ENCODE data around the gene ARHGEF10L. TPM values are rescaled to one million over a fixed set of nuclear protein-coding genes. Genes with fewer than 3 reads are reported as not detected.
A peak's percentile ranks its signal among the peaks of the same experiment; 100 is the strongest.

Gene ARHGEF10L
- total and polyA plus RNA-seq, 5 experiments from 2014 or later = 0.27 to 0.34 TPM; not detected in 3

DNA sequence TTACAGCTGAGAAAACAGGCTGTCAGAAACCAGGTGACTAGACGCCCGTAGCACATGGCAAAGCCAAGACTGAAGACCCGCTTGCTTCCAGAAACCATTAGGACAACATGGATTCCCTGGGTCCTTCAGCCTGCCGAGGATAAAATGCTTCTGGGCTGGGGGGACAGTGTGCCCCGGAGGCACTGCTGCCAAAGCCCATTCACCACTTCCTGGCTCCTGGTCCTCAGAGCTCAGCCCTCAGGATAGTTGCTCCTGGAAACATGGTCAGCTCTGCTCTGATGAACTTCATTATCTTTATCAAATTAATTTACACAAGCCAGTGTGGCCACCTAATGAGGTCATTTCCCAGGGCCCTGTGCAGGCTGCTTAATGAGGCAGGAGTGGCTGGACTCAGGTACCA, 174.5 kb downstream of the ARHGEF10L start:
- ATAC-seq (no peak), DNase-seq (no peak)
- Mint-ChIP-seq H3K27me3 (peaks cover 2 to 28% (median 14%) of the 10 kb centered on the region in 5 donors), H3K36me3 (no peaks in the 10 kb centered on the region), H3K4me3 (no peak overlapping the region), H3K27ac (no peak overlapping the region), H3K9me3 (peaks cover 0 to 17% (median 0%) of the 10 kb centered on the region in 9 donors), H3K4me1 (no peaks in the 10 kb centered on the region)
- POLR2A ChIA-PET = no interaction called here

DNA sequence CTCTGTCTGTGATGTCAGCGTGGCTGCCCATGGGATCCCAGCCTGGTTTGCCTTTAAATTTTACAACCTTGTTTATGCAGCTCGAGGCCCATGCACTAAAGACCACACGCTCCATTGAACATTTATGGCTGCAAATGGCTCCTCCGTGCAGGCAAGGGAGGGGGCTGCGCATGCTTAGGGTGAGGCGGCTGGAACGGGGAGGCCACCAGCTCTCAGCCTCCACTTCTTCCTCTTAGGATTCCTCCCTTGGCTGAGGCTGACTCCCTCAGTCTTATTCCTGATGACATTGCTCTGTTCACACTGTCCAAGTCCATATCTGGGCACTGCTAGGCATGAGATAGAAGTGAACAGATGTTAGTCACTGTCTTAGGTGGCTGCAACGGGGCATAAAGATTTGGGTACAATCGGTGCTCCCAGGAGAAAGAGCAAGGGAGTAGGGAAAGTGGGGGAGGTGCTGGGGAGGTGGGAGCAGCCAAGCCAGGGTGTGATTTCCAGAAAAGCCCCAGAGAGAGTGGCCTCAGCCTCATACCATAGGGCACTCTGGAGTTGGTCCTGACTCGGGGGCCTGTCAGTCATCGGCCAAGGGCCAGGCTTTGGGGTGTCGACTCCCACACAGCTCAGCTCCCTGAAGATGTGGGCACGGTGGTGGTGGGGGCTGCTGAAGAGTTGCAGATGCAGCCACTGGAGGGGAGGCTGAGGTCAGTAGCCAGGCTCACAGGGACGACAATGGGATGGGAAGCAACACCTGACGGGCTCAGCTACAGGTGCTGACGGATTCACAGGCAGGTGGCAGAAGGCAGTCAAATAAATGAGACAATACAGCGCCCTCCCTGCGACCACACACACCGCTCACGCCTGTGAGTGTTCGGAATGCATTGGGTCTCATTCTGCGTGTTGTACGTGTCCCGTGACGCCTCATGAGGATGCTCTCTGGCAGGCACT, 178.4 kb downstream of the ARHGEF10L start:
- no peak for ATAC-seq
- Mint-ChIP-seq H3K27ac (no peak overlapping the region), H3K36me3 (no peaks in the 10 kb centered on the region), H3K27me3 (peaks cover 2 to 26% (median 12%) of the 10 kb centered on the region in 5 donors), H3K9me3 (no peaks in the 10 kb centered on the region), H3K4me3 (no peak overlapping the region), H3K4me1 (peaks cover 0 to 2% (median 0%) of the 10 kb centered on the region in 4 donors)
- POLR2A ChIA-PET = no interaction called here
- DNase-seq = no peak

DNA sequence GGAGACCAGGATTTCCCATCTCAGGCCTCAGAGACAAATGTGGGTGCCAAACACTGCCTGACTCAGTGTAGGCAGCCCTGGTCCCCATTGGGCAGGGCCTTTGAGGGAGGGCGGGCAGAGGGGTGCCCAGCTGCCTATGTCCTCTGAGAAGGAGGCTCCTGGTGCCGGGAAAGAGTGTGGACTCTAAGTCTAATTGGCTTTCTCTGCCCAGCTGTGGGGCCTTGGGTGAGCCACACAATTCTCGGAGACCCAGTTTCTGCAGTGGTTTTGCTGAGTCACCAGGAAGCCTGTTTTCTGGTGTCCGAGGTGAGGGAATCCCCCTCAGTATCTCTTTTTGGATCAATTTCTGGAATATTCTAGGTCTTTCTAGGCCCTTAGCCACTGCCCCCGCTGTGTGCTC, 180.4 kb downstream of the ARHGEF10L start:
- ATAC-seq (no peak), DNase-seq (no peak)
- H3K4me3 Mint-ChIP-seq = no peak overlapping the region
- H3K9me3 Mint-ChIP-seq = no peaks in the 10 kb centered on the region
- POLR2A ChIA-PET = no interaction called here
- H3K27ac Mint-ChIP-seq = no peak overlapping the region
- H3K36me3 Mint-ChIP-seq = no peaks in the 10 kb centered on the region
- peaks cover 2 to 26% (median 12%) of the 10 kb centered on the region in 5 donors for H3K27me3 Mint-ChIP-seq
- H3K4me1 Mint-ChIP-seq = peaks cover 0 to 2% (median 0%) of the 10 kb centered on the region in 4 donors

DNA sequence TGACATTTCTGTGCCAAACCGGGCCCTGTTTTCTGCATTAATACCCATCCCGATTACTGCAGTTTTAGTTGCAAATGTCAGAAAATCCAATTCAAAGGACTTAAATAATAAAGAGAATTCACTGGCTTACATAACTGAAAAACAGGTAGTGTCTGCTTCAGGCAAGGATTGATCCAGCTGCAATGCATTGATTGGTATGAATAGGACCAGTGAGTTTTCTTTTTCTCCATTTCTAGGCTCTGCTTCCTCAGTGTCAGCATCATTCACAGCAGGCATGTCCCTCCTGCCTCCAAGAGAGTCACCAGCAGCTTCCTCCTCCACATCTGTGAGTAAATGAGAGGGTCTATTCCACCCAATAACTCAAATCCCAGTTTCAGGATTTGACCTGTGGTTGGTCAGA, 181.9 kb downstream of the ARHGEF10L start:
- H3K27me3 Mint-ChIP-seq = peaks cover 2 to 26% (median 5%) of the 10 kb centered on the region in 5 donors
- no peaks in the 10 kb centered on the region for H3K9me3 Mint-ChIP-seq
- POLR2A ChIA-PET = no interaction called here
- no peak overlapping the region for H3K4me3 Mint-ChIP-seq
- H3K4me1 Mint-ChIP-seq = peaks cover 0 to 2% (median 0%) of the 10 kb centered on the region in 4 donors
- no peak for ATAC-seq
- H3K36me3 Mint-ChIP-seq = no peaks in the 10 kb centered on the region
- DNase-seq = no peak
- no peak overlapping the region for H3K27ac Mint-ChIP-seq

DNA sequence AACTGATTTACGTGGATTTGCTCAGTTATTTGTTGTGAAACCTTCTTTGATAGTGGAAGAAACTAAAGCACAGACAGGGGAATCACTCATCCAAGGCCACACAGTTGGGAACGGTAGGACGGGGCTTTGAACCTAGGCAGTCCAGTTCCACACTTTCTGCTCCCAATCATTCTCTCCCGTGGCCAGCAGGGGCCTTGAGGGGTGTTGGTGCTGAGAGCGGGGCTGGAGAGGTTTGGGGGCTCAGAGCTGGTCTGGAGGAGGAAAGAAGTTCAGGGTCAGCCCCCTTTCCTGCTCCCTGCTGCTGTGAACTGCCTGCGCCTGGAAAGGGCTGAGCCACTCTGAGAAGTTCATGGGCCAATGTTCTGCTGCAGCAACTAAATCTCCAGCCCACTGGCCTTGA, 184.2 kb downstream of the ARHGEF10L start:
- peak overlapping the region in 1 of 10 donors; percentile 59 for H3K27ac Mint-ChIP-seq
- POLR2A ChIA-PET = no interaction called here
- no peak overlapping the region for H3K4me3 Mint-ChIP-seq

DNA sequence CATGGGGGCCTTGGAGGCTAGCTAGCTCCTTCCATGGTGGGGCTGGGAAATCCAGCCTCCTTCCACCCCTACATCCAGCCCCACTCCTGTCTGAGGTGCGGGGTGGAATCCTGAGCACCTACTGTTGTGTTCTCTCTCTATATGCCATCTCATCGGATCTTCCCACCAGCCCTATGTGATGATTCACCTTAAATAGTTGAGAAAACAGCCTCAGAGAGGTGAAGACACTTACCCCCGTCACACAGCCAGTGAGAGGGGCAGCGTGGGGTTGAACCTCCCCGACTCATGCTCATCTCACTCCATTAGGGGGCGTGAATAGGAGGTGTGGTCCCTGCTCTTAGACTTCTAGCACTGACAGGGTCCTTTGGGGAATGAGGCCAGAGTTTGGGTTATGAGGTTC, 184.7 kb downstream of the ARHGEF10L start:
- H3K4me3 Mint-ChIP-seq = no peak overlapping the region
- ATAC-seq (no peak), DNase-seq (no peak)
- no peaks in the 10 kb centered on the region for H3K36me3 Mint-ChIP-seq
- H3K27me3 Mint-ChIP-seq = peaks cover 0 to 13% (median 2%) of the 10 kb centered on the region in 5 donors
- peak overlapping the region in 1 of 10 donors; percentile 35 for H3K27ac Mint-ChIP-seq
- peaks cover 0 to 1% (median 0%) of the 10 kb centered on the region in 4 donors for H3K4me1 Mint-ChIP-seq
- H3K9me3 Mint-ChIP-seq = peaks cover 0 to 9% (median 0%) of the 10 kb centered on the region in 9 donors
- POLR2A ChIA-PET = no interaction called here

More for the DNA sequence above, 184.2 kb downstream of the ARHGEF10L start:
- Mint-ChIP-seq H3K4me1 (peaks cover 0 to 2% (median 0%) of the 10 kb centered on the region in 4 donors), H3K9me3 (peaks cover 0 to 6% (median 0%) of the 10 kb centered on the region in 9 donors), H3K27me3 (peaks cover 0 to 10% (median 3%) of the 10 kb centered on the region in 5 donors), H3K36me3 (no peaks in the 10 kb centered on the region)
- no peak for DNase-seq
- no peak for ATAC-seq

DNA sequence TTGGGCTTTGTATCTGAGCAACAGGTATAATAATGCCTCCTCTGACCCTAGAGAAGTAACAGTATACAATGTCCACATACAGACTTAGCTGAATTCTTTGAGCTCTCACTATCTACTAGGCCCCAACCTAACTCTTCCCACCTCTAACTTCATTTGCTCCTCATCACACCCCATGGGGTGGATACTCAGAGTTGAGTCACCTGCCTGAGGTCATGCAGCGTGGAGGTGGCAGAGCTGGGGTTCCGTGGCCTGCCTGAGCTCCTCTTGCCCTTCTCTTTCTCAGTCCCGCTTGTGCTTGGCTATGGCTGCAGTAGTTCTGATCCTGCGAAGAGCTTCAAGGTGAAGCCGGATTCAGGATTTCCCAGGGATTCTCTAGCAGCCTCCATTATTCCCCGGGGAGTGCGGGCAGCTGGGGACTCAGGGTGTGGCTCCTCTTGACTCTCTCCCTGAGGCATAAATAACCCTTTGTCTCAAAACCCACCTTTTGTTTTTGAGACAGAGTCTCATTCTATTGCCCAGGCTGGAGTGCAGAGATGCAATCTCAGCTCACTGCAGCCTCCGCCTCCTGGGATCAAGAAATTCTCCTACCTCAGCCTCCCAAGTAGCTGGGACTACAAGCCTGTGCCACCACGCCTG, 185.7 kb downstream of the ARHGEF10L start:
- Mint-ChIP-seq H3K36me3 (no peaks in the 10 kb centered on the region), H3K27ac (no peak overlapping the region), H3K9me3 (peaks cover 0 to 9% (median 0%) of the 10 kb centered on the region in 9 donors), H3K4me3 (no peak overlapping the region), H3K4me1 (no peaks in the 10 kb centered on the region), H3K27me3 (peaks cover 0 to 13% (median 2%) of the 10 kb centered on the region in 5 donors)
- POLR2A ChIA-PET = no interaction called here
- DNase-seq = no peak
- ATAC-seq = no peak

DNA sequence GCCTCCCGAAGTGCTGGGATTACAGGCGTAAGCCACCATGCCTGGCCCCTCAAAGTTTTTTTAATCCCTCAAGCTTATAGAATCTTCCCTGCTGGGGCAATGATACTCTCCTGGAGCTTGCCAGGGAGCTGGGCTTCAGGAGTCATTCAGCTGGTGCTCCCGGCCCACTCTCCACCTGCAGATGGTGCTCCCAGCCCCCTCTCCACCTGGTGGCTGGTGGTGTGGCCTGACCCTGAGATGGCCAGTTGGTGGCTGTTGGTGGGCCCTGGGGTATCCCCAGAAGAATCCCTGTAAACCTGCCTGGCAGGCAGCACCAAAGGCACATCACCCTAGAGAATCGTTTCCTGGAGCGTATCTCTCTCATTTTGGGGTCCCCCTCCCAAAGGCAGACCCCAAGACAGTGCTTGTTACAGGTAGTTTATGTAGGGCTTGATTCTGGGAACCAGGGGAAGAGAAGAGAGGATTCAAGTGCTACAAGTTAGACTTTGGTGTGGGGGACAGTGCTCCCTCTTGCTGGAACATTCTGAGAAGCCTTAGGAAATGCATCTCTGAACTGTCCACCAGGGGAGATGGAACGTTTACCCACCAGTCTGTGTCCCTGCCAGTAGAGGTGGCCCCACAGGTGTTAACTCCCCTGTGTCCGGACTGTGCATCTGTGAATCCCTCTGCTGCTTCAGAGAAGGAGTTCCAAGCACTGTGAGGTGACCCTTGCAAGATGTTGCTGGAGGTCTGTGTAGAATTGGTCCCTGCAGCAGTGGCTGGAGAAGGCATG, 186.5 kb downstream of the ARHGEF10L start:
- H3K9me3 Mint-ChIP-seq = peaks cover 0 to 9% (median 0%) of the 10 kb centered on the region in 9 donors
- no peaks in the 10 kb centered on the region for H3K36me3 Mint-ChIP-seq
- H3K27me3 Mint-ChIP-seq = peaks cover 0 to 13% (median 0%) of the 10 kb centered on the region in 5 donors
- DNase-seq = no peak
- no peak overlapping the region for H3K4me3 Mint-ChIP-seq
- no peak overlapping the region for H3K27ac Mint-ChIP-seq
- H3K4me1 Mint-ChIP-seq = no peaks in the 10 kb centered on the region
- POLR2A ChIA-PET = no interaction called here
- ATAC-seq = no peak

DNA sequence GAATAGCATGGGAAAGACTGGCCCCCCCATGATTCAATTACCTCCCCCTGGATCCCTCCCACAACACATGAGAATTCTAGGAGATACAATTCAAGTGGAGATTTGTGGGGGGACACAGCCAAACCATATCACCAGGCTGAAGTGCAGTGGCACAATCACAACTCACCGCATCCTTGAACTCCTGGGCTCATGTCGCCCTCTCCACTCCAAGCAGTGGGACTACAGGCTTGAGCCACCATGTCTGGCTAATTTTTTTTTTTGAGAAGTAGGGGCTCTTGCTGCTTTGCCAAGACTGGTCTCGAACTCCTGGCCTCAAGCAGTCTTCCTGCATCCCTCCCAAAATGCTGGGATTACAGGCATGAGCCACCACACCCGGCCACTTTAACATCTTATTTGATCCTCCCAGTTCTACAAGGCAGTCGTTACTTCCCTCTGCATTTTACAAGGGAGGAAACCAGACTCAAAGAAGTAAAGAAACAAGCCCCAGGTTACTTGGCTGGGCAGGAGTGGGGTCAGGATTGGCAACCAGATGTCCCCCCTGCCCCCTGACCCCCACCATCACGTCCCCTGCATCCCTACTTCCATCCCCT, 188.7 kb downstream of the ARHGEF10L start:
- H3K4me1 Mint-ChIP-seq = no peaks in the 10 kb centered on the region
- no peaks in the 10 kb centered on the region for H3K36me3 Mint-ChIP-seq
- peaks cover 0 to 9% (median 0%) of the 10 kb centered on the region in 5 donors for H3K27me3 Mint-ChIP-seq
- POLR2A ChIA-PET = no interaction called here
- no peak overlapping the region for H3K4me3 Mint-ChIP-seq
- no peak overlapping the region for H3K27ac Mint-ChIP-seq
- DNase-seq = no peak
- ATAC-seq = no peak
- H3K9me3 Mint-ChIP-seq = peaks cover 0 to 9% (median 0%) of the 10 kb centered on the region in 9 donors

DNA sequence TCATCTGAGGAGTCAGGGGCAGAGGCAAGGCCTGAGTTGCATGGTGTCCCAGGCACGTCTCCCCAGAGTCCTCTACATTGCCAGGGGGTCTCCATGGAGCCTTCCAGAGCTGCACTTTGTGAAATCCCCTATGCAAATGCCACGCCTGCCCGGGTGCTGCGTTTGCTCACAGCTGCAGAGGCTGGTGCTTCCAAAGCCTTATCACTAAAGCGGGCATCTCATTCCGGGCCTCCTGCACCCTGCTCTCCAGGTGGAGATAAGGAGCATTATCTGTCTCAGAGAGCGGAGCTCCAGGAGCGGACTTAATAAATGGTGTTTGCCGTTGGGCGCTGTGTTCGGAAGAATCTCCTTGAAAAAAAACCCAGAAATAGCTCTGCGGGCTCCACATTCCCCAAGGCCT, 189.8 kb downstream of the ARHGEF10L start:
- H3K27ac Mint-ChIP-seq = no peak overlapping the region

DNA sequence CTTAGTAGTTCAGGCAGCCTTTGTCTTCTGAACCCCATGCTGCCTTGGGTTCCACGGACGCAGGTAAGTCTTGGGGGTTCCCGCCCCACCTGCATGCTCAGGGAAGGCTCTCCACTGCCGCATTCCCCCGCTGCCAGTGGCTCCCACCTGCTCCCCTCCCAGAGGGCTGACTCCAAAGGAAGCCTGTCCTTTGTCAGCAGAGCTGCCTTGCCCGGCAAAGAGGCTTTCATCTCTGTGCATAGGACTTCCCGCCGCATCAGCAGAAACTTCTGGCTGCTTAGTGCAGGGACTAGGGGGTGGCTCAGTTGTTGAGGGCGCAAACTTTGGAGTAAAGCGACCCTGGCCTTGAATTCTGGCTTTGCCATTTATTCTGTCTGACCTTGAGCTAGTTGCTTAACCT, 190.4 kb downstream of the ARHGEF10L start:
- no peak for DNase-seq
- ATAC-seq = no peak
- H3K4me1 Mint-ChIP-seq = no peaks in the 10 kb centered on the region
- H3K4me3 Mint-ChIP-seq = no peak overlapping the region
- H3K36me3 Mint-ChIP-seq = no peaks in the 10 kb centered on the region
- peaks cover 0 to 9% (median 0%) of the 10 kb centered on the region in 5 donors for H3K27me3 Mint-ChIP-seq
- POLR2A ChIA-PET = no interaction called here
- peaks cover 0 to 9% (median 0%) of the 10 kb centered on the region in 9 donors for H3K9me3 Mint-ChIP-seq
- H3K27ac Mint-ChIP-seq = no peak overlapping the region

More for the DNA sequence above, 189.8 kb downstream of the ARHGEF10L start:
- ATAC-seq (no peak), DNase-seq (no peak)
- Mint-ChIP-seq H3K9me3 (peaks cover 0 to 9% (median 0%) of the 10 kb centered on the region in 9 donors), H3K4me3 (no peak overlapping the region), H3K36me3 (no peaks in the 10 kb centered on the region), H3K4me1 (no peaks in the 10 kb centered on the region), H3K27me3 (peaks cover 0 to 9% (median 0%) of the 10 kb centered on the region in 5 donors)
- POLR2A ChIA-PET = no interaction called here

DNA sequence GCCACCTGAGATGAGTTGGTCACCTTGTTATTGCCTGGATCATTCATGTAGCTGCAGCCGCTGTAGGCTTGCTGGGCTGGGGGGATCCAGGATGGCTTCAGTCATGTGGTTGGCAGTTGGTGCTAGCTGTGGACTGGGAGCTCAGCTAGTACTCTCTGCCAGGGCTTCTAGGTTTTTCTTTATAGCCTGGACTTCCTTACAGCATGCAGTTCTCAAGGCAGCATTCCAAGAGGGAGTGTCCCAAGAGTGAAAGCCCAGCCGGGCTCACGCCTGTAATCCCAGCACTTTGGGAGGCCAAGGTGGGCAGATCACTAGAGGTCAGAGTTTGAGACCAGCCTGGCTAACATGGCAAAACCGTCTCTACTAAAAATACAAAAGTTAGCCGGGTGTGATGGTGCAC, 192.0 kb downstream of the ARHGEF10L start:
- H3K4me1 Mint-ChIP-seq = no peaks in the 10 kb centered on the region
- H3K27me3 Mint-ChIP-seq = peaks cover 0 to 14% (median 0%) of the 10 kb centered on the region in 5 donors
- POLR2A ChIA-PET = no interaction called here
- peak overlapping the region in 1 of 10 donors; percentile 18 for H3K27ac Mint-ChIP-seq
- DNase-seq = no peak
- no peak overlapping the region for H3K4me3 Mint-ChIP-seq
- no peaks in the 10 kb centered on the region for H3K36me3 Mint-ChIP-seq
- peaks cover 0 to 9% (median 0%) of the 10 kb centered on the region in 9 donors for H3K9me3 Mint-ChIP-seq
- ATAC-seq = no peak
